Type B pancreatic cell (in vitro differentiated cells): Measurements from ENCODE around the gene SLITRK6. TPM values are rescaled to one million over a fixed set of nuclear protein-coding genes. Genes with fewer than 3 reads are reported as not detected.
"Not testable (repeated sequence)": the region's sequence is repeated elsewhere in the genome, so short reads cannot be mapped to it uniquely, and the experiment has no call there.

ENCODE experiments used
- DNase-seq: peaks from one replicate; pipeline ENCODE4 v3.0.0; 2021; ENCODE audit warnings: mixed read lengths; ENCODE audit not compliant: unreplicated experiment; ENCODE audit errors: extremely low spot score
- H3K27ac Mint-ChIP-seq: 2 replicates; pipeline ENCODE4 v1.8.0; 2021; ENCODE audit warnings: mild to moderate bottlenecking, mixed read lengths
- H3K27me3 Mint-ChIP-seq: 2 replicates; pipeline ENCODE4 v1.8.0; 2021; ENCODE audit warnings: mixed read lengths
- H3K36me3 Mint-ChIP-seq: 2 replicates; pipeline ENCODE4 v1.8.0; 2021; ENCODE audit warnings: mixed read lengths
- H3K4me1 Mint-ChIP-seq: one replicate; pipeline ENCODE4 v1.8.0; 2021; ENCODE audit warnings: mixed read lengths; ENCODE audit not compliant: unreplicated experiment
- H3K4me3 Mint-ChIP-seq: 2 replicates; pipeline ENCODE4 v1.8.0; 2021; ENCODE audit warnings: mild to moderate bottlenecking, mixed read lengths
- H3K9me3 Mint-ChIP-seq: 2 replicates; pipeline ENCODE4 v1.8.0; 2021; ENCODE audit warnings: mixed read lengths
- CTCF ChIP-seq: fragments of 200-600 bp; sonication (generic); conservative IDR thresholded peaks from 2 replicates; pipeline ENCODE4 v1.5.0; 2021; ENCODE audit warnings: antibody characterized with exemption, mild to moderate bottlenecking
- total RNA-seq: library from RNA; stranded (reverse); gene quantifications from 2 replicates; pipeline ENCODE4 v1.2.1, GENCODE V29; 2021; ENCODE audit warnings: low replicate concordance

Gene SLITRK6
- total RNA-seq, 1 donor from 2014 or later = 13.0 TPM

GRCh38 chr13:85768946-85769345, 30.3 kb downstream of the SLITRK6 start:
- H3K36me3 Mint-ChIP-seq = no peaks in the 10 kb centered on the region
- H3K4me1 Mint-ChIP-seq = no peaks in the 10 kb centered on the region
- no peaks in the 10 kb centered on the region for H3K9me3 Mint-ChIP-seq
- DNase-seq = no peak
- no peak overlapping the region for H3K4me3 Mint-ChIP-seq
- TF ChIP-seq CTCF = no peak
- no peak overlapping the region for H3K27ac Mint-ChIP-seq
- no peaks in the 10 kb centered on the region for H3K27me3 Mint-ChIP-seq

- Mint-ChIP-seq H3K27me3 (no peaks in the 10 kb centered on the region), H3K27ac (no peak overlapping the region), H3K4me1 (no peaks in the 10 kb centered on the region), H3K9me3 (no peaks in the 10 kb centered on the region), H3K4me3 (no peak overlapping the region), H3K36me3 (no peaks in the 10 kb centered on the region)
- DNase-seq = no peak
- no peak for TF ChIP-seq CTCF
Measured at GRCh38 chr13:85755123-85755522, 44.1 kb downstream of the SLITRK6 start.

- not testable (repeated sequence) for DNase-seq, H3K27me3 Mint-ChIP-seq, H3K36me3 Mint-ChIP-seq, H3K27ac Mint-ChIP-seq, H3K9me3 Mint-ChIP-seq, H3K4me1 Mint-ChIP-seq, H3K4me3 Mint-ChIP-seq
Measured at GRCh38 chr13:85743201-85743770, 55.9 kb downstream of the SLITRK6 start.
